SK-N-MC (cell line): Measurements from ENCODE around the gene CARM1.

ENCODE experiments used
- EZH2 ChIP-seq: fragments of 200-600 bp; sonication (generic); IDR thresholded peaks from one replicate; pipeline ENCODE4 v1.6.1; 2017; ENCODE audit warnings: antibody characterized with exemption
- POLR2AphosphoS5 ChIP-seq: IDR thresholded peaks from 2 replicates; pipeline ENCODE4 v1.6.1; 2012; ENCODE audit warnings: mild to moderate bottlenecking, low read depth, low read length, borderline replicate concordance

GRCh38 chr19:10895920-10896319, 24.6 kb downstream of the CARM1 start:
- no peak for TF ChIP-seq EZH2
- no peak for TF ChIP-seq POLR2AphosphoS5
